GM18909 (cell line): Measurements from ENCODE around the gene TSPAN4.

ENCODE experiments used
- ATAC-seq: cut with Tn5 transposase; IDR thresholded peaks from one replicate; pipeline ENCODE4 v1.9.1; 2021; ENCODE audit warnings: mild to moderate bottlenecking; ENCODE audit not compliant: unreplicated experiment, poor library complexity

Gene TSPAN4

DNA sequence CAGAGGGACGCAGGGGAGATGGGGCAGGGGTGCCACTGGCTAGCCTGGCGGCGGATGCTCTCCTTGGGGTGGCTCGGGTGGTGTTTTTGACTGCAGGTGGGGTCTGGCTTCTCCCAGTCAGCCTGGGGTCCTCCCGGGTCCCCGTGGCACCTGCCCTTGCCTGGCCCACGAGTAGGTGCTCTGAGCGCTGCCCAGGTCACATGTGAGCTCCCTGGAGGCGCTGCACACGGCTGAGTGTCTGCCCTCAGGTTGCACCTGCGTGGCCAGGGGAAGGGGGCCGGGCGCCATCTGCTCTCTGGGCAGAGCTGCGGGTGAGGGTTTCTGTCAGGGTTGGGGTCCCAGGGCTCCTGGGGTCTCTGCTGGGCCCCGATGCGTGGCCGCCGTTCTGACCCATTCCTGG lies 5.2 kb downstream of the TSPAN4 start:
- no peak for ATAC-seq

GRCh38 chr11:848380-848931 lies 5.8 kb downstream of the TSPAN4 start:
- no peak for ATAC-seq

- no peak for ATAC-seq
Measured at GRCh38 chr11:849104-849824, 6.6 kb downstream of the TSPAN4 start.

DNA sequence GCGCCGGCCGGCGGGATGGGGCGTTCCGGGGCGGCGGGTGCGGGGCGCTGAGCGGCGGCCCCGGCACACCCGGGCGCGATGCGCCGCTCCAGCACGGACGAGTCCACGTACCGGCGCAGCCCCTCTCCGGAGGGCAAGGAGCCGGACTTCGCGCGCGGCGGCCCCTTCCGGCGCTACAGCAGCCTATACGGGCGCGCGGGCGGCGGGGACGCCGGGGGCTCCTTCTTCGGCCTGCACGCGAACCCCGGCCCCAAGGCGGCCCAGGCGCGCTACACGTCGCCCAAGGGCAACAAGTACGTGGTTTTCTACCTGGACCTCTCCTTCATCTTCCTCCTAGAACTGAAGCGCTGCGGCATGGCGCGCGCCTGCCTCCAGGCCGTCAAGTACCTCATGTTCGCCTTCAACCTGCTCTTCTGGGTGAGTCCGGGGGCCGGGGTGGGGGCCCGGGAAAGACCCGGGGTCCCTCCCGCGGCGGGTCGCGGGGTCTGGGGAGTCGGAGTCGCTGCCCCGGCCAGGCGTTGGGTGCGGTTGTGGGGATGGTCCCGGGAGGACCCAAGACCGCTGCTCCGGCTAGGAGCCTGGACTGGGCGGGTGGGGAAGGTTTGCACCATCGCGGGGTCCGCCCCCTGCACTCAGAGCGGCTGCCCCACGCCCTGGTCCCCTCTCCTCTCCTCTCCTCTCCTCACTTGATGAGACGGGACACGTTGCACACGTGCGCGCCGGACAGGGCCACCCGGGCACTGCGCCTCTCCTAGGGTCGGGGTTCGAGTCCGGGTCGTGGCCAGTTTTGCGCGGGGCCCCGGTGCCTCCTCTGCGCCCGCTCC lies 7.5 kb downstream of the TSPAN4 start:
- ATAC-seq: no peak

DNA sequence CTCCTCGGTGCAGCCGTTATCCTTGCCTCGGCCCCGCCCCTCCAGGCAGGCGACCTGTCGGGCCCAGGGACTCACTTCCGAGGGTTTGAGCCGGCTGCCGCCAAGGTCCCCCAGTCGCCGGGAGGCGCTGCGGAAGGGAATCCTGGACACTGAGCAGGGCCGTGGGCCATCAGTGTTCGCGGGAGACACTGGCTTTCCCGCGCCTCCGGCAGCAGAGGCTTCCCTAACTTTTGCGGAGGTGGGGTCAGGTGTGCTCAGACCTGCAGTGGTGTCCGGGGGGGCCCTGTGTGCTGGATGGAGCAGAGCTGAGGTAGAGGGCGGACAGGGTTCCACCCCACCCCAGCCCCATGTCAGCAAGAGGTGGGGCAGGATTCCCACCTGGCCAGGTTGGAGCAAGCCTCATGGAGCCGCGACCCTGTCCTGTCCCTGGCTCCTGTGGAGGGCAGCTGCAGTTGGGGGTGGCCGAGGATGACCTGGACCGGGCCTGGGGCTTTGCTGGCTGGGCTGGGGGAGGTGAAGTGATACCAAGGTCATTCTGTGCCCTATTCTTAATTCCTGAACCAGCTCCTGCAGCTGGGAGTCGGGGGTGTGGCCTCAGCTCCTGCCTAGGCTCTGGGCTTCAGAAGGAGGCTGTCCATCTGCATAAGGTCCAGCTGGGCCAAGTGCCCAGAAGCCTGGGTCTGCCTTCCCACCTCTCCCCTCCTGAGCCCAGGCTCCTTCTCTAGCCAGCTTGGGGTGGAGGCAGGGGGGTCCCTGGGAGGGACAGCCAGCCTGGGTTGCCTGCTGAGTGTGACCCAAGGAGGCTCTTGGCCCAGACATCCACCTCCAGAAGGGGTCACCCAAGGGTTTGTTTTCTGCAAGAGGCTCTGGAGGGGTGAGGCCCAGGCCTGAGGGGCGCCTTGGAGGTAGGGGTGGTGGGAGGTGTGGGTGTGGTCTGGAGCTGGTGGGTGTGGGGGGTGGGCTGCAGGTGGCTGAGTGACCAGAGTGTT lies 8.4 kb downstream of the TSPAN4 start:
- ATAC-seq: no peak

- no peak for ATAC-seq
Measured at GRCh38 chr11:852762-853161, 10.1 kb downstream of the TSPAN4 start.

- no peak for ATAC-seq
Measured at GRCh38 chr11:853682-854448, 11.2 kb downstream of the TSPAN4 start.

DNA sequence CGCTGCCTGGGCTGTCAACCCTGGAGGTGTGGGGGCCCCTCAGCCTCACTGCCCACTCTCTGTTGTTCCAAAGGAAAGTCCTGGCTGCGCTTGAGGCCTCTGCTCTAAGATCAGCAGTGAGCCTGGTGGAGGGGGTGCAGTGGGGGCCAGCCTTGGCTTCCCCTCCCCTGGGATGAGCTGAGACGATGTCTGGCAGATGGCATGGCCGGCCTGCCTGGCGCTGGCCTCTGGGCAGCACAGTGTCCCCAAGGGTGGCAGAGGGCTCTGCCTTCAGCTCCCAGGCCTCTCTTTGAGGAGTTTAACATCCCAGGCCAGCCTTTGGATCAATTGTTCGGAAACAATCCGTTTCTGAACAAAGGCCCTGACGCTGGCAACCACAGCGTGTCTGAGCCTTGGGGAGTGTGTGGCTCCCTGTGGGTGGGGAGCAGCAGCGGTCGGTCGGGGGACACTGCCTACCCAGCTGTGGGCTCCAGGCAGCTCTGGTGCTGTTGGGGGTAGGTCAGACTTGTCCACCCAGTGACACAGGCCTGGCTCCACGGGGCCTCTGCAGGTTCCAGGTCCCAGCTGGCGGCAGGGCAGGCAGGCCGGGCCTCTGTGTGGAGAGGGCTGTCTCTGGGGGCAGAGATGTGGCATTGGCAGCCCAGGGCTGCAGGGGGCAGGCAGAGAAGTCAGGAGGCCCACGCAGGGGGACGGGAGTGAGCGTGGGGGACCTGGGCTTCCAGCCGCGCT lies 12.1 kb downstream of the TSPAN4 start:
- no peak for ATAC-seq

DNA sequence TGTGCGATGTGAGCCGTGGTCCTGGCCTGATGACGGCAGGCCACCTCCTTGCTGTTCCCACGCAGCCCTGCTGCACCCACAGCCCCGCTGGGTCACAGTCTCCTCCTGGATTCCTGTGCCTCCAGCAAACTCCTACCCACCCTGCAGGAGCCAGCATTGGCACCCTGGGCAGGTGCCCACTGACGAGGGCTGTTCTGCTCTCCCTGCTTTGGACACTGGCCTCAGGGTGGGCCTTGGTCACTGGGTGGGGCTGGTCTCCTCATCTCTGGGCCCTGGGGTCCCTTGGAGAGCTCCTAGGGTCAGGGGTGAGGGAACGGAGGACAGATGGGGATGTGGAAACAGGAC lies 12.7 kb downstream of the TSPAN4 start:
- ATAC-seq: no peak

DNA sequence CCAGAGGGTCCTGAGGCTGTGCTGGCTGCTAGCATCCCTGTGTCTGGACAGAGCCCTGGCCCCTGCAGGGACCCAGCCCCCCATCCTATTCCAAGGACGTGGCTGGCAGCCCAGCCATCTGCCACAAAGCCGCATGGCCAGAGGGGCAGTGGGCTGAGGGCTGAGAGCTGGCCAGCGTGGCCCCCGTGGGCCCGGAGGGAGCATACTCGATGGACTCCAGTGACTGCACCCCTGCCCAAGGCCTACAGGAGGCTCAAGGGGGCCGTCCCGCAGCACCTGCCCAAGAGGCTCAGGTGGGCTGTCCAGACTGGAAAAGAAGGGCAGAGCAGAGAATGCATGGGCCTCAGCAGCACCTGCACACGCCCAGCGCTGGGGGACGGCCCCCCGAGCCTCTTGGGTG lies 13.1 kb downstream of the TSPAN4 start:
- ATAC-seq: no peak

DNA sequence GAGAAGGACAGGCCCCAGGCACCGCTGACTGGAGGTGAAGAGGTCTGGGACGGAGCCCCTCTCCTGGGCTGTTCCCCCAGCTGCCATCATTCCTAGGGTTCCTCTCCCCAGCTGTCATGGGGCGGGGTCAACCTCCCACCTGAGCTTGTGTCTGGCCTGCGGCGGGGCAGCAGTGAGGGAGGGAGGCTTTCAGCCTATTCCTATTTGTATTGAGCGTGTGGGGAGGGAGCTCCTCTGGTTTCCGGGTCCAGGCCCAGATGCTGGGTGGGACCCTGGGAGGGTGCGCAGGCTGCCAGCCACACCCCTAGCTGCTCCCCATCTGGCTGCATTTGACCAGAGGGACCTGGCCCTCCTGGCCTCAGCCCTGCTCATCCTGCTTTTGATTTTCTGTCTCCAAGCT lies 13.7 kb downstream of the TSPAN4 start:
- ATAC-seq: no peak

DNA sequence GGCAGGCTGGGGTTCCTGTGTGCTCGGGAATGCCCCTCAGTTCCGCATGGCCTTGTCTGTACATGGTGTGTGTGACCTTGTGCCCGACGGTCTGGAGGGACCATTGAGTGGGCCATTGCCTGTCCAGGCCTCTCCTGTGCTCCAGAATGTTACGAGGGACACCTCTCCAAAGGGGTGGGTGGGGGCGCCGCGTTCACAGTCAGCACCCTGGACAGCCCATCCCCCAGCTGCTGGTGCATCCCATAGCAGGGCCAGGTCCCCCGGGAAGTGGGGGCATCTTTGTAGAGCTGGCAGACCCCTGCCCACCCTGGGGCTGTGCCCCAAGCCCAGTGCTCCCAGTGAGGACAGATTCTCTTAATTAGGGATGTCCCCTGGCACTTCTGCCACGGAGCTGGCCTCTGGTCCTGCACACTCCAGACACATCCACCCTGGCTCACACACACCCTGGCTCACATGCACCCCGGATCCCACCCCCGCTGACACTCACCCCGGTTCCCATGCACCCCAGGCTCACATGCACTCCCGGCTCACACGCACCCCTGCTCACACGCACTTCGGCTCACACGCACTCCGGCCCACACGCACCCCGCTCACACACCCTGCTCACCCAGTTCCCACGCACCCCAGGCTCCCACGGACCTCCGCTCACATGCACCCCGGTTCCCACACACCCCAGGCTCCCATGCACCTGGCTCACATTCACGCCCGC lies 15.6 kb downstream of the TSPAN4 start:
- no peak for ATAC-seq

- no peak for ATAC-seq
Measured at GRCh38 chr11:858762-859339, 16.2 kb downstream of the TSPAN4 start.

DNA sequence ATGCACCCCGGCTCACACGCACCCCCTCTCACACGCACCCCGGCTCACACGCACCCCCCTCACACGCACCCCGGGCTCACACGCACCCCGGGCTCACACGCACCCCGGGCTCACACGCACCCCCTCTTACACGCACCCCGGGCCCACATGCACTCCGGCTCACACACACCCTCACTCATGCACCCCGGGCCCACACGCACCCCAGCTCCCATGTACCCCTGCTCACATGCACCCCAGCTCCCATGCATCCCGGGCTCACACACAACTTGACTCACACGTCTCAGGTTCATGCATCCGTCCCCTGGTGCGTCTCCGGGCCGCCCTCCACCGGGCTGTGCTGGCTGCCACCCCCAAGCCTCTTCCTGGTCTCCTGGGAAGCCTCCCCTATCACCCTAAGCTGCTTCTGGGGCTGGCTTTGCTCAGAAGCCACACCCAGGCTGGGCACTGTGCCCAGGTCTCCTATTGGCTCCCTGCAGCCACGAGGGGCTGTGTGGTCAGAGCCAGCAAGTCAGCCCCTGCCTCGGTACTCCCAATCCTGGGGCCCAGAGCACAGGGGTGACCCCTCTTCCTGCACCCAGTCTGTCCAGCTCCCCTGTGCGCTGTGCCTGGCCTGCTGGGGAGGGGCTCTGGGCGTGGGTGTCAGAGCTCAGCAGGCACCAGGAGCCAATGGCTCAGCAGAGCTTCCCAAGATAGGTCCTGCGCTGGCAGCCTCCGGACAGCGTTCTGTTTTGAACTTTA lies 16.9 kb downstream of the TSPAN4 start:
- no peak for ATAC-seq

GRCh38 chr11:860234-861104 lies 17.8 kb downstream of the TSPAN4 start:
- no peak for ATAC-seq

DNA sequence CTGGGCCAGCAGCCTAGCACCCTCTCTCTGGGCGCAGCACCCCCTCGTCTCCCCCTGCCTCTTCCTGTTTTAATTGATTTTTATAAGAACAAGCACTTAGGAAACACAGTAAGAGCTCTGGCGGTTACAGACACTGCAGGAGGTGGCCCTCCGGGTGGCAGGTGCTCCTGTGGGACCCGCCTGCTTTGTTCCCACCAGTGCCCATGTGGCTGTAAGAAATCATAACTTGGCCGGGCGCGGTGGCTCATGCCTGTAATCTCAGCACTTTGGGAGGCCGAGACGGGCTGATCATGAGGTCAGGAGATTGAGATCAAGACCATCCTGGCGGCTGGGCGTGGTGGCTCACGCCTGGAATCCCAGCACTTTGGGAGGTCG lies 18.4 kb downstream of the TSPAN4 start:
- ATAC-seq: no peak
